Measurements from ENCODE around the gene GRHL1.
"Not testable (repeated sequence)": the region's sequence is repeated elsewhere in the genome, so short reads cannot be mapped to it uniquely, and the experiment has no call there.

The GRHL1 gene

DNA sequence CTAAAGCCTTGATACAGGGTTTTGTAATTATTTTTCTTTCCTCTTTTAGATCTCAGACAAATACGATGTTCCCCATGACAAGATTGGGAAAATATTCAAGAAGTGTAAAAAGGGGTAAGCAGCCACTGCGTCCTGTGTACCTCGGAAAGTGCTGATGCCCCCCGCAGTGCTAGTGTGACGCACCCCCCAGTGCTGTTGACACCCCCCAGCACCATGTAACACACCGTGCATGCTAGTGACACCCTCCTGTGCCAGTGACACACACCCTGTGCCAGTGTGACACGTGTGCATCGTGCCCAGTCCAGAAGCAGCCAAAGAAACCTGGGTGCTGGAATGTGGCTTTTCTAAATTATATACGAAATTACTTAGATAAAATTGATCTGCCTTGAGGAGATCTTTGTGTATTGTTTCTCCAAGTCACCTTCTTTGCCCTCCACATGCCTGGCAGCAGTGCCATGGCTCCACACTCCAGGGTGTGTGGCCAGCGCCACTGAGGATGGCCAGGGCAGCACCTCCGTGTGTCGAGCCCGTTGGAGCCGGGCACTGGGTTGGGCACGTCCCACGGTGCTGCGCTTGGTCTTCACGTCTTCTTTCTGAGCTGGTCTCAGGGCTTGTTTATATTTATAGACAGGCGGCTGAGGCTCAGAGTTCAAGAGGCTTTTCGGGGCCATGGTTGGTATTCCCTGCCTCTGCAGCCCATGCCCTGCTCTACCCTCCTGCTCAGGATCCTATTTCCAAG, 47.6 kb downstream of the GRHL1 start:
- DNase-seq, result no peak

GRCh38 chr2:9999693-10000092, 48.2 kb downstream of the GRHL1 start:
- DNase-seq, result no peak

- no peak for DNase-seq
Measured at GRCh38 chr2:10000541-10000940, 49.0 kb downstream of the GRHL1 start.

- DNase-seq, result no peak
Measured at GRCh38 chr2:10001586-10001985, 50.1 kb downstream of the GRHL1 start.

DNA sequence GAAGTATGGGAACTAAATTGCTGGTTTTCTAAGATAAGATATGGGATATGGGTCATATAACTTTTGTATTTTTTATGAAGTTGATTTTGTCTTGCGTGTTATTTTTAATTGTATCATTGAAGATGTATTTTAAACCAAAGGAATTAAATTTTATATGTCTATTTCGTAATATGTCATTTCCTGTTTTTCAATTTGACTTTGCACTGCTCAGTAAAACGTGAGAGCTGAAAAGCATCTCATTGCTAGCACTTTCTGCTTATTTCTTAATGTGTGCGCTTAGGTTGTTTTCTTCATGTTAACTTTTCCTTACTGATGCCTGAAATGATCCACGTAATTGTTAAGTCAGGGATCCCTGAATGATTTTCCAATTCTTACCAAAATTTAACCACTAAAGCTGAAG, 50.6 kb downstream of the GRHL1 start:
- DNase-seq, result no peak

- DNase-seq, result no peak
Measured at GRCh38 chr2:10002681-10003080, 51.2 kb downstream of the GRHL1 start.

- DNase-seq, result no peak
Measured at GRCh38 chr2:10003206-10004125, 52.0 kb downstream of the GRHL1 start.

DNA sequence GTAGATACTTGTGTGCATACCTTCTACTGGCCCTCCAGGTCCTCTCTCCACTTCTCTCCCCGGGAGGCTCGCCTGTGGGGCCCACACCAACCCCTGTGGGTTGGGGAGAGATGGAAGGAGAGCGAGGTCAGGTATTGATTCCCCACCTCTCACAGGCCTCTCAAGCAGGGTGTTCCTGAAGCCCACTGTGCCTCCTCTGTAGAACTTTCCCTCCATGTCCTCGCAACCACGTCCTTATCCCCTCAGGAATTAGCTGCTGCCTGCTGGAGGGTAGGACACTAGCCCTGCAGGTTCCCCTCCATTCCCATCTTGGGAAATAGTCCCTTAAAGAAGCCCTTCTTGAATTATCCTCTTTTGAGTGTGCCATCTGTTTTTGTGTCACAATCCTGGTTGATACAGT, 52.9 kb downstream of the GRHL1 start:
- no peak for DNase-seq

DNA sequence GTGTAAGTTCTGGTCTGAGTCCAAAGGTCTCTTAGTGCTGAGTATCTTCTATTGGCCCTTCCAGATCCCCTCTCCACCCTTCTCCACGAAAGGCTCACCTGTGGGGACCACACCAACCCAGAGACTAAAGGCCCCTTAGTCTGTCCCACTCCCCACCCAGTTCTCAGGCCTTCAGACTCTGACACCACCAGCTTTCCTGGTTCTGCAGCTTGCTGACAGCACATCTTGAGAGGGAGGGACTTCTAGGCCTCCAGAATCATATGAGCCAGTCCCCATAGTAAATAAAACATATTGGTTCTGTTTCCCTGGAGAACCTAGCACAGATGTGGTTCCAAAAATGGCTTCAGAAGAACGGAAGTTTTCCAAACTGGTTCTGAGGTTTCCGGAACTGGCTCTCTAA, 53.3 kb downstream of the GRHL1 start:
- no peak for DNase-seq

DNA sequence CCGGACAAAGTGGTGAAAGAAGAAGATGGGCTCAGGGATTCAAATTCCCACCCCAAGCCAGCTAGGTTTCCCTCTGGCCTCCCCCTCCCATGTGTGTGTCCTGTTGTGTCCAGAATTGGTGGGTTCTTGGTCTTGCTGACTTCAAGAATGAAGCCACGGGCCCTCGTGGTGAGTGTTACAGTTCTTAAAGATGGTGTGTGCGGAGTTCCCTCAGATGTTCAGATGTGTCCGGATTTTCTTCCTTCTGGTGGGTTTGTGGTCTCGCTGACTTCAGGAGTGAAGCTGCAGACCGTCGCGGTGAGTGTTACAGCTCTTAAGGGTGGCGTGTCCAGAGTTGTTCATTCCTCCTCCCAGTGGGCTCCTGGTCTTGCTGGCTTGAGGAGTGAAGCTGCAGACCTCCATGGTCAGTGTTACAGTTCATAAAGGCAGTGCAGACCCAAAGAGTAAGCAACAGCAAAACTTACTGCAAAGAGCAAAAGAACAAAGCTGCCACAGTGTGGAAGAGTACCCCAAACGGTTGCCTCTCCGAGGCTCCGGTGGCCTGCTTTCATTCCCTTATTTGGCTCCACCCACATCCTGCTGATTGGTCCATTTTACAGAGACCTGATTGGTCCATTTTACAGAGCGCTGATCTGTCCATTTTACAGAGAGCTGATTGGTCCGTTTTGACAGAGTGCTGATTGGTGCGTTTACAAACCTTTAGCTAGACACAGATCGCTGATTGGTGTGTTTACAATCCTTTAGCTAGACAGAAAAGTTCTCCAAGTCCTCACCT, 54.2 kb downstream of the GRHL1 start:
- DNase-seq, result no peak

- no peak for DNase-seq
Measured at GRCh38 chr2:10006236-10007161, 55.0 kb downstream of the GRHL1 start.

GRCh38 chr2:10007435-10007834, 55.9 kb downstream of the GRHL1 start:
- no peak for DNase-seq

DNA sequence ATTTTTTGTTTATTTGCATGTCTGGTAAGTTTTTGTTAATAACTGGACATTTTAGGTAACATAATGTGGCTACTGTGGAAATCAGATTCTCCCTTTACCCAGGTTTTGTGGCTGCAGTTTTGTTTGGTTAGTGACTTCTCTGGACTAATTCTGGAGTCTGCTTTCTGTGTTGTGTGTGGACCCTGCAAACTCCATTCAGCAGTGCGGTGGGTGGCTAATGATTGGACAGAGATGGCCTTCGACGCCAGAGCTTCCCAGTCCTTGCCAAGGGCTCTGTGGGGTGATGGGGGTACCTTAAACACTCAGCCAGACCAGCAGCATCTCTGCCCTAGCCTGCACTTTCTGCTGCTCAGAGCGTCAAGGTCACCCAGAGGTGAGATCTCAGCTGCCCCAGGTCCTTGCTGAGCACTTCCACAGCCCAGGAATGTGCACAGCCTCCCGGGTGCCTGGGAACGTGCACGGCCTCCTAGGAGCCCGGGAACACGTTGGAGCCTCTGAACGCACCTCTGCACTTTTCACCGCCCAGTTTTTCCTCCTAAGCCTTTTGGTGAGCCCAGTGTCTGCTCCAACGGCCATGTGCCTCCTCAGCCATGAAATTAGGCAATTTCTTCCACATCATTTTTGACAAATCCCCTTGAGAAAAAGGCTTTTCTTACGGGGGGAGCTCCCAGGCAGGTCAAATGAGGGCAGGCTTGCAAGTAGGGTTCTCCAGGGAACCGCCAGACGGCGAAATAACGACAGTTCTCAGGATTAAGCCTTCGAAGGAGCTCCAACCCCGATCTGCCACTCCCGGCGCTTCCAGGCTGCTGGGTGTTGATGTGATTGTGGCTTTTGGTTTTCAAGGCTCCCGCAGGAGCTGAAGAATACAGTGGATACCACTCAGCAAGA, 56.7 kb downstream of the GRHL1 start:
- no peak for DNase-seq

DNA sequence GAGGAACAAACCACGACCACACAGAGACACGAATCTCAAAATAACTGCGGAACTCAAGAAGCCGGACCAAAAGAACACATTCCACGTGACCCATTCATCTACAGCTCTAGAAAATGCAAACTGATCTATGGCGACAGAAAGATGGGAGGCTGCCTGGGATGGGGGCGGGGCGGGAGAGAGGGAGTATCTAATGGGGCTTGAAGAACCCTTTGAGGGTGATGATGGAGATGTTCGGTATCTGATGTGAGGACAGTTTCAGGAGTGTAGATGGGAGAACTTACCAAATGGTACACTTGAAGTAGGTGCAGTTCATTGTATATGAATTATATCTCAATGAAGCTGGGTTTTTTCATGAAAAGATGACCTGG, 57.3 kb downstream of the GRHL1 start:
- DNase-seq, result no peak

DNA sequence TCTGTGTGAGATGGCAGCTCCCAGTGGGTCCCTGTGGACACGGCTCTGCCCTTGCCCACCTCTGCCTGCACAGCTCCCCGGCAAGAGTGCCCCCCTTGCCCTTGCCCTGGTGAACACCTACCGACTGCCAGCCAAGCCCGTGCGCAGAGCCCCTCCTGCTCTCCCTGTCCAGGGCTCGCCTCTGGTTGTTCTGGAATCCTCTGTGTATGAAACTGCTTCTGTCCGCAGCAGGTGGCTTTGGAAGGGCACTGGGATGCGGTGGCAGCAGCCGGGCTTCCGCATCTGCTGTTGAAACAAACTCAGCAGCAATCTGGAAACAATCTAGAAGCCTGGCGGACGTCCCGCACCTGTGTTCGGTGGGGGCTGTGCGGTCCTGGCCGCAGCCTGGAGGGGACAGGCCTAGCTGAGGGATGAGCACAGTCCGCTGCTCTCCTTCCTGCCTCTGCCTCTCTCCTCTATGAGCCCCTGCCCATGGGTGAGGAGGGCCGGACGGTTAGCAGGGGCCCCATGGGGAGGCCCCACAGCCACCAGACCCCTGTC, 57.8 kb downstream of the GRHL1 start:
- DNase-seq, result no peak

DNA sequence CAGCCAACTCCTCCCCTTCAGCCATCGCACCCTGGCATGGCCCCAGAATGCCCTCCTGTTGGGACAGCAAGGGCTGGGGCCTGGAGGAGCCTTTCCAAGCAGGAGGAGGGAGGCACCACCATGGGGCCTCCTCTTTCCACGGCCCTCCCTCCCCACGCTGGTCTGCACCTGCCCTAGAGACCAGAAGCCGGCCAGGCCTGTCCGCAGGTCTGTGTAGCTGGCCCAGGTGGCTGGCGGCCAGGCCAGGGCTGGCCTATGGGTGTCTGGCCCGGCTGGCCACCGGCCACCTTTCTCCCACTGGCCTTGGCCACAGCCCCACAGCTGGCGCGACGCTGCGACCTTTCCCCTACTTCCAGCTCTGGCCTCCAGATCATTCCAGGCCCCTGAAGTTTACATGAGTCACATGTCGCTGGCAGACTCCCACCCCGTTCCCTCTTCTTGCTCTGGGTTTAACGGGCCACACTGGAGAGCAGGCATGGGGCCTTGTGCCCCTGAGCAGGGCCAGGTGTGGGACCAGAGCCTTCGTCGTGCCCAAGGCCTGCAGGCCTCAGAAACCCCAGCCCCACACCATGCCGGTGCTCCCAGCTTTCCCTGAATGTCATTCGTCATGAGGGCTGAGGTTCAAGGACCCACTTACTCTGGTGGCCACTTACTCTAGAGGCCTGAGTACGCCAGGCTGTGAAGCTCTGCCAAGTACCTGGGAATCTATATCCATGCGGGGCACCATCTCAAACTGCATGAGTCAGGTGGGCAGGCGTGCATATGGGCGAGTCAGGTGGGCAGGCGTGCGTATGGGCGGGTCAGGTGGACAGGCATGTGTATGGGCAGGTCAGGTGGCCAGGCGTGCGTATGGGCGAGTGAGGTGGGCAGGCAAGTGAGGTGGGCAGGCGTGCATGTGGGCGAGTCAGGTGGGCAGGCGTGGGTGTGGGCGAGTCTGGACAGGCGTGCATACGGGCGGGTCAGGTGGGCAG, 58.6 kb downstream of the GRHL1 start:
- no peak for DNase-seq

GRCh38 chr2:10010861-10011605, 59.5 kb downstream of the GRHL1 start:
- DNase-seq, result not testable (repeated sequence)

DNA sequence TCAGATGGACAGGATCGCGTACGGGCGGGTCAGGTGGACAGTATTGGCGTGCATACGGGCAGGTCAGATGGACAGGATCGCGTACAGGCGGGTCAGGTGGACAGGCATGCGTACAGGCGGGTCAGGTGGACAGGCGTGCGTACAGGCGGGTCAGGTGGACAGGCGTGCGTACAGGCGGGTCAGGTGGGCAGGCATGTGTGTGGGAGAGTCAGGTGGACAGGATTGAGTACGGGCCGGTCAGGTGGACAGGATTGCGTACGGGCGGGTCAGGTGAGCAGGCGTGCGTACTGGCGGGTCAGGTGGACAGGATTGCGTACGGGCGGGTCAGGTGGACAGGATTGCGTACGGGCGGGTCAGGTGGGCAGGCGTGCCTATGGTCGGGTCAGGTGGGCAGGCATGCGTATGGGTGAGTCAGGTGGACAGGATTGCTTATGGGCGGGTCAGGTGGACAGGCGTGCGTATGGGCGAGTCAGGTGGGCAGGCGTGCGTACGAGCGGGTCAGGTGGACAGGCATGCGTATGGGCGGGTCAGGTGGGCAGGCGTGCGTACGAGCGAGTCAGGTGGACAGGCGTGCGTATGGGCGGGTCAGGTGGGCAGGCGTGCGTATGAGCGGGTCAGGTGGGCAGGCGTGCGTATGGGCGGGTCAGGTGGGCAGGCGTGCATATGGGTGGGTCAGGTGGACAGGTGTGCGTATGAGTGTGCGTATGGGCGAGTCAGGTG, 60.3 kb downstream of the GRHL1 start:
- not testable (repeated sequence) for DNase-seq
